GM18858 (cell line): Measurements from ENCODE around the gene TACR3.
"Not testable (repeated sequence)": the region's sequence is repeated elsewhere in the genome, so short reads cannot be mapped to it uniquely, and the experiment has no call there.

Experiments
- ATAC-seq: cut with Tn5 transposase; IDR thresholded peaks from one replicate; pipeline ENCODE4 v1.9.1; 2021; ENCODE audit not compliant: unreplicated experiment

Gene TACR3, protein sequence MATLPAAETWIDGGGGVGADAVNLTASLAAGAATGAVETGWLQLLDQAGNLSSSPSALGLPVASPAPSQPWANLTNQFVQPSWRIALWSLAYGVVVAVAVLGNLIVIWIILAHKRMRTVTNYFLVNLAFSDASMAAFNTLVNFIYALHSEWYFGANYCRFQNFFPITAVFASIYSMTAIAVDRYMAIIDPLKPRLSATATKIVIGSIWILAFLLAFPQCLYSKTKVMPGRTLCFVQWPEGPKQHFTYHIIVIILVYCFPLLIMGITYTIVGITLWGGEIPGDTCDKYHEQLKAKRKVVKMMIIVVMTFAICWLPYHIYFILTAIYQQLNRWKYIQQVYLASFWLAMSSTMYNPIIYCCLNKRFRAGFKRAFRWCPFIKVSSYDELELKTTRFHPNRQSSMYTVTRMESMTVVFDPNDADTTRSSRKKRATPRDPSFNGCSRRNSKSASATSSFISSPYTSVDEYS

GRCh38 chr4:103719830-103720207 is at the start of gene TACR3:
TSS of gene TACR3 (minus strand) at chr4:103719985. CDS start at chr4:103719675, 310 bp downstream.
- no peak for ATAC-seq

DNA sequence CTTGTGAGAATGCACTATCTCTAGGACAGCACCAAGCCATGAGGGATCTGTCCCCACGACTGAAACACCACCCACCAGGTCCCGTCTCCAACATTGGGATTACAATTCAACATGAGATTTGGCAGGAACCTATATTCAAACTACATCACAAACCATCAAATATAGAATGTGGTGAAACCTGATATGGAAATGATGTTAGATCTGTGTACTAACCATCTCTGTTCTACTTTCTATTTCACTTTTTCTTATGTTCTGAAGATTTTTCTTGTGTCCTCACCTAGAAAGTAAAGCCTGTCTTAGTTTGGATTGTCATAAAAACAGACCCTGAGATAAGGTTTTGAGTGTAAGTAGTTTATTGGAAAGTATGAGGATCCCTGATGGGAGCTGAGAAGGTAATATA is 37.8 kb upstream of the TACR3 start:
- ATAC-seq: no peak

DNA sequence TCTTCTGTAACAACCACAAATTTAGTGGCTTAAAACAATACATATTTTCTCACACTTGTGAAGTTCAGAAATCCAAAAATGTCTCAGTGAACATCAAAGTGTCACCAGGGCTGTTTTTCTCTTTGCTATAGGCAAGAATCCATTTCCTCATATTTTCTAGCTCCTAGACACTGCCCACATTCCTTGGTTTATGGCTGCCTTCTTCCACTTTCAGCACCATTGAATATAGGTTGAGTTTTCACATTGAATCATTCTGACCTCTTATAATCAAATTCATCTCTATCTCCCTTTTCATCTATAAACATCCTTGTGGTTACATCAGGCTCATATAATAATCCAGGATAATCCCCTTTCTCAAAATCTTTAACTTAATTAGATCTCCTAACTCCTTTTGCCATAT is 37.0 kb upstream of the TACR3 start:
- no peak for ATAC-seq

DNA sequence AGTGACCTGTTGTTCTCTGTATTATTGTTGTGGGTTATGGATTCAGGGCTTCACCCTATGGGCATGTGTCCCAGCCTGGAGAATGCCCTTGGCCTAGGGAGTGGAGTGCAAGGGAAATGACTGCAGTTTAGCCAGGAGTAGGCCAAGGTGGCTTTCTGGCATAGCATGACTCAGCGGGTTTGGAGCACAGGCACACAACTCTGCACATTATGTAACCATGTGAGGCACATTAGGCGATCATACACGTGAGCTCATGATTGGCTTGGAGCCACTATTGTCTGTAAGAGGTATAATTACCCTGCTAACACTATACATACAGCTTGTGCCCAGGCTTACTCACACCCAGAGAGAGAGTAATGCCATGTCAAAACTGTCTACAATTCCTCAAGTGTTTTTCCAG is 35.1 kb upstream of the TACR3 start:
- ATAC-seq: no peak

- ATAC-seq: no peak
Observed at GRCh38 chr4:103753868-103754653, 34.3 kb upstream of the TACR3 start.

GRCh38 chr4:103723150-103723549 is 3.4 kb upstream of the TACR3 start:
- not testable (repeated sequence) for ATAC-seq

GRCh38 chr4:103721251-103721650 is 1.5 kb upstream of the TACR3 start:
- no peak for ATAC-seq

DNA sequence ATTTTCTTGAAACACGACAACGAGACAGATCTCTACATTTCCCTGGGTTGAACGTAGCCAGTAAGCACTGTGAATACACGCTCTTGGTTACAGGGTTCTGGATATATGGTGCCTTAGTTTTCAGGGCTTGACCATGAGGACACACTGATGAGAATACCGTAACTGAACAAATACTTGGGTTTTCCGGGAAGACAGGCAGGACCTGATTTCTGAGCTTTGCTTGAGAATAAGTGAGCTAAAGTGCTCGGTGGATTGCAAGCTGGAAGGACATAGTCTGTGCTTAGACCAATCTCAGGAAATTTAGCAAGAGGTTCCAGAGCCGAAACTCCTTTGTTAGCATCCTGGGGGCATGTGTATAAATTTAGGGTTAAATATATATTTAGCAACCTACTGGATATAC is 876 bp upstream of the TACR3 start:
- ATAC-seq: no peak

DNA sequence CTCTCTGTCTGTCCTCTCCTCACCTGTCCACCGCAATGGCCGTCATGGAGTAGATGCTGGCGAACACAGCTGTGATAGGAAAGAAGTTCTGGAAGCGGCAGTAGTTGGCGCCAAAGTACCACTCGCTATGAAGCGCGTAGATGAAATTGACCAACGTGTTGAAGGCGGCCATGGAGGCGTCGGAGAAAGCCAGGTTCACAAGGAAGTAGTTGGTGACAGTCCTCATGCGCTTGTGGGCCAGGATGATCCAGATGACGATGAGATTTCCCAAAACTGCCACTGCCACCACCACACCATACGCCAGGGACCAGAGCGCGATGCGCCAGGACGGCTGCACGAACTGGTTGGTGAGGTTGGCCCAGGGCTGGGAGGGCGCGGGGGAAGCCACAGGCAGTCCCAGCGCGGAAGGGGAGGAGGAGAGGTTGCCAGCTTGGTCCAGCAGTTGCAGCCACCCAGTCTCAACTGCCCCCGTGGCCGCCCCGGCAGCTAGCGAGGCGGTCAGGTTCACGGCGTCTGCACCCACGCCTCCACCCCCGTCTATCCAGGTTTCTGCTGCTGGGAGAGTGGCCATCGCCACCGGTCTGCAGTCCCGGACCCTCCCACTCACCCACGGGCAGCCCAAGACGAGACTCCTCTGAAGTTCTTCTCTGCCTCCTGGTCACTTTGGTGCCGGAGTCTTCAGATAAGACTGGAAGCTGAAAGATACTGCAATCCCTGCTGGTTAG is 518 bp downstream of the TACR3 start:
- no peak for ATAC-seq

DNA sequence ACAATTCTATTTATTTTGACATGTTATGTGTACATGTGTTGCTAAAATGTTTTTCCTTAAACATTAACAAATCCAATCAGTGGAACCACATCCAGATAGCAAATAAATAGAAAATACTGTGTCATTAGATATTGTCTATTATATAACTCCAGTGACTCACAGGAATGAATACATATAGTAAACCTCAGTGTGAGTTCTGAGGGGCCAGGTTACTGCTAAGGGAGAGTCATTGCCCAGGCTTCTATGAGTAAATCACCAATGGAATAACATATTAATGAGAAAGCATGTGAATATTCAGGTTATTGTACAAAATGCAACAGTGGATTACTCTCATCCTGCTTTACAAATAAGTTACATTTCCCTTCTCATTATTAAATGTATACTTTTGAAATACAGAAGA is 27.2 kb downstream of the TACR3 start:
- ATAC-seq: no peak

- ATAC-seq: no peak
Observed at GRCh38 chr4:103673983-103674382, 45.8 kb downstream of the TACR3 start.

DNA sequence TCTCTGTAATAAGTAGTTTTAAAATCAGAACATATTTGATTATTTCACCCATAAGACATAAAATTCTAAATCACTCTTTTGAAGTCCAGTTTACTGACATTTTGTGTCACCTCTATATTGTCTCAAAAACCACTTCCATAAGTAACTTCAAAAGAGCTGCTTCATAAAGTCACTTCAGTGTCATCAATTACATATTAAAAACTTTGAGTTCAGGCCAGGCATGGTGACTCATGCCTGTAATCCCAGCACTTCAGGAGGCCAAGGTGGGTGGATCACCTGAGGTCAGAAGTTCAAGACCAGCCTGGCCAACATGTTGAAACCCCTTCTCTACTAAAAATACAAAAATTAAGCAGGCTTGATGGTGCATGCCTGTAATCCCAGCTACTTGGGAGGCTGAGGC is 53.0 kb downstream of the TACR3 start:
- ATAC-seq: not testable (repeated sequence)

DNA sequence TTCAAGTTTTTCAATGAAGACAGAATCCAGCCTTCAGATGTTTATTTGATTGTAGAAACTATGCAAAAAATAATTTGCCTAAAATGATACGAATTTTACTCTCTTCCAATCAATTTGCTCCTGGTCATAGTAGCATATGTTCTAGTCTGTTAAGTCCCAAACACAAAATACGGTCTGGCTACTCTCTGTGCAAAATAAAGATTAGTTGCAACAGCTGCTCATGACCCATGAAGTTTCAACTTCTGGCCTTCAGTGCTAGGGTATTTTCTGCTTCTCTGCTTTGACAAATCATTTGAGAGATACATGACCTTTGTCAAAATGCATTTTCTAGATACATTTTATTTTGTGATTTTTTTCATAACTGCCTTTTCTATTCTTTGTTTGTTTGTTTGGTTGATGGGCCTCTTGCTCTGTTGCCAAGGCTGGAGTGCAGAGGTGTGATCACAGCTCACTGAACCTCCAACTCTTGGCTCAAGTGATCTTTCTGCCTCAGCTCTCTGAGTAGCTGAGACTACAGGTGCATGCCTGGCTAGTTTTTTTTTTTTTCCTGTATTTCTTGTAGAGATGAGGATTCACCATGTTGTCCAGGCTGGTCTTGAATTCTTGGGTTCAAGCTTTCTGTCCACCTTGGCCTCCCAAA is 55.2 kb downstream of the TACR3 start:
- ATAC-seq: no peak

DNA sequence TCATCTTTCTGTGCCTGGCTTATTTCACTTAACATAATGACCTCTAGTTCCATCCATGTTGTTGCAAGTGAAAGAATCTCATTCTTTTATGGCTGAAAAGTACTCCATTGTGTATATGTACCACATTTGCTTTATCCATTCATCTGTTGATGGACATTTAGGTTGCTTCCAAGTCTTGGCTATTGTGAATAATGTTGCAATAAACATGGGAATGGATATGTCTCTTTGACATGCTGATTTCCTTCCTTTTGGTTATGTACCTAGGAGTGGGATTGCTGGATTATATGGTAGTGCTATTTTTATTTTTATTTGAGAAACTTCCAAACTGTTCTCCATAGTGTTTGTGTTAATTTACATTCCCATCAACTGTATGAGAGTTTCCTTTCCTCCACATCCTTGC is 71.2 kb downstream of the TACR3 start:
- no peak for ATAC-seq

- ATAC-seq: no peak
Observed at GRCh38 chr4:103645991-103646390, 73.8 kb downstream of the TACR3 start.

DNA sequence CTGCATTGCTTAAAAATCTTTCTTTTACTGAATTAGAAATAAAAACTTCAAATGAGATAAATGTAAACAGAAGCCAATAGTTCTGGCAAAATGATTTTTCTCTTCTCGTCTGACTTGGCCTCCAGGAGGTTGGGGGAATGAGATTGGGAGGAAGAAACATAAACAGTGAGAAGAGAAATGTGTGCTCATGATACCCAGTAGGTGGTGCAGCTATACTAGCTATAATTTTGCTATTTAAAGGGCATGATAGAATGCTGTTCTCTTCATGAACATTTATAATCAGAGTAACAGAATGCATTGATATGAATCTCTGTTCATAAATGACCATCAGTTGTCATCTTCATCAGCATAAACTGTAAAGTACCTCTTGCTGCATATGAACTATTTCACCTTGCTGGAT is 85.5 kb downstream of the TACR3 start:
- no peak for ATAC-seq

GRCh38 chr4:103626296-103626695 is 93.5 kb downstream of the TACR3 start:
- no peak for ATAC-seq

DNA sequence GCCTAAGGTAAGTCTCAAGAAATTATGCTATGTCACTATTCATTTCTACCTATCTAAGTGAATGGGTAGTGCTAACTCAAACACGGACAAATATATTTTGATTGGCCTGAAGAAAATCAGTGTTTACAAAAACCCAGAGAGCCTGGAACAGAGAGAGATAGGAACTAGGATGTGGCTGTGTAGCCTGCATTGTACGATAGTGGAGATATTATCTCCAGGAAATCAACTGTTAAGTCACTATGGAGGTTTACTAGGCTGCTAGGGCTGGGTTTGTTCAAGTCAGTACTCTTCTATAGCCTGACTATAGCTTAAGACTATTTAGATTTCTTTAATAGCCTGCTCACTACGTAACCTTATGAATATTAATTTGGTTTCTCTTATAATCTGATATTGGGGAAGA is 127.9 kb downstream of the TACR3 start:
- no peak for ATAC-seq

GRCh38 chr4:103567591-103567990 is 152.2 kb downstream of the TACR3 start:
- ATAC-seq: no peak

DNA sequence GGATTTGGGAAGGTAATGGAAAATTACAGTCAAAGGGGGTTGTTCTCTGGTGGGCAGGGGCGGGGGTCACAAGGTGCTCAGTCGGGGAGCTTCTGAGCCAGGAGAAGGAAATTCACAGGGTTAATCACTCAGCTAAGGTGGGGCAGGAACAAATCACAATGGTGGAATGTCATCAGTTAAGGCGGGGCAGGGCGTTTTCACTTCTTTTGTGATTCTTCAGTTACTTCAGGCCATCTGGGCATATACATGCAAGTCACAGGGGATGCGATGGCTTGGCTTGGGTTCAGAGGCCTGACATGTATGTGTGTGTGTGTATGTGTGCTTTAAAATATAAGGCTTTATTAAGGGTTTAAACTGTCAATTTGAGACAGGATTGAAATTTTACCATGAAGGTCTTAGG is 160.6 kb downstream of the TACR3 start:
- ATAC-seq: not testable (repeated sequence)
